Astrocyte of the spinal cord (primary cell): Measurements from ENCODE around the gene CKMT2.
A peak's percentile ranks its signal among the peaks of the same experiment; 100 is the strongest.

Experiments used
- DNase-seq: peaks from one replicate; pipeline ENCODE4 v3.0.0; 2011; ENCODE audit warnings: low read depth, low spot score
- H3K4me3 ChIP-seq: 2 replicates; pipeline ENCODE4 v1.5.1; 2011; ENCODE audit warnings: low read depth, mild to moderate bottlenecking, low read length, moderate library complexity
- in situ Hi-C: cut with HindIII; loops from 2 replicates; pipeline ENCODE4 v1.10.0; 2017; ENCODE audit warnings: low sequenced_read_pairs
- TF ChIP-seq, protein P1 (sequence below): IDR thresholded peaks from 2 replicates; pipeline ENCODE4 v1.5.1; 2012; ENCODE audit warnings: low read depth, mild to moderate bottlenecking, low read length, inconsistent platforms

Gene CKMT2

DNA sequence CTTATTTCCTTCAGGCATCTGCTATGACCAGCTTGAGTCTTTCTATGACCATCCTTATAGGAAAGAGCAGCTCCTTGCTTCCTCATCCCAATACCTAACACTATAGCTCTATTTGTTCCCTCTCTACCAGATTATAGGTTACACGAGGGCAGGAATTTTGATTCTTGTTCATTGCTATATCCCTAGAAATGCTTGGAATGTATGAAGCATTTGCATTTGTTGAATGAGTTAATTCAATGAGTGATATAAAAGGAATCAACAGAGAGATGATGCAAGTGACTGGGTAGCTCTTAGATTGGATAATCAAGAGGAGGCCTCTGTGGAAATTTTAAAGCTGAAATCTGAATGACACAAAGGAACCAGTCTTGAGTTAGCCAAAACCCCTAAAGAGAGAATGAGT lies 82.2 kb downstream of the CKMT2 start:
- TF ChIP-seq, protein P1, sequence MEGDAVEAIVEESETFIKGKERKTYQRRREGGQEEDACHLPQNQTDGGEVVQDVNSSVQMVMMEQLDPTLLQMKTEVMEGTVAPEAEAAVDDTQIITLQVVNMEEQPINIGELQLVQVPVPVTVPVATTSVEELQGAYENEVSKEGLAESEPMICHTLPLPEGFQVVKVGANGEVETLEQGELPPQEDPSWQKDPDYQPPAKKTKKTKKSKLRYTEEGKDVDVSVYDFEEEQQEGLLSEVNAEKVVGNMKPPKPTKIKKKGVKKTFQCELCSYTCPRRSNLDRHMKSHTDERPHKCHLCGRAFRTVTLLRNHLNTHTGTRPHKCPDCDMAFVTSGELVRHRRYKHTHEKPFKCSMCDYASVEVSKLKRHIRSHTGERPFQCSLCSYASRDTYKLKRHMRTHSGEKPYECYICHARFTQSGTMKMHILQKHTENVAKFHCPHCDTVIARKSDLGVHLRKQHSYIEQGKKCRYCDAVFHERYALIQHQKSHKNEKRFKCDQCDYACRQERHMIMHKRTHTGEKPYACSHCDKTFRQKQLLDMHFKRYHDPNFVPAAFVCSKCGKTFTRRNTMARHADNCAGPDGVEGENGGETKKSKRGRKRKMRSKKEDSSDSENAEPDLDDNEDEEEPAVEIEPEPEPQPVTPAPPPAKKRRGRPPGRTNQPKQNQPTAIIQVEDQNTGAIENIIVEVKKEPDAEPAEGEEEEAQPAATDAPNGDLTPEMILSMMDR, result no peak
- in situ Hi-C loops, result no loop called here
- H3K4me3 ChIP-seq, result no peak overlapping the region
- DNase-seq, result peak; percentile 18

DNA sequence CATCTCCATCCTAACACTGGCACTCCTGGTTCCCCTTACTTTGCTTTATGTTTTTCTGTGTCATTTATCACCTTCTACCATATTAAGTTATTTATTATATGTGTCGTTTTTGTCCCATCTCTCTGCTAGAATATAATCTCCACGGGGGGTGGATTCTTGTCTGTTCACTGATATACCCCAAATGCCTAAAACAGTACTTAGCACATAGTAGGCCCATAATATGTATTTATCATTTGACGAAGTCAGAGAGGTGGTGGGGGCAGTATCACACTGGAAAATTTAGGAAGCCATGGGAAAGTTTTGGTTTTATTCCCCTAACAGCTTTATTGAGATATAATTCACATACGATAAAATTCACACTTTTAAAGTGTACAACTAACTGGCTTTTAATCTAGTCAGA lies 82.7 kb downstream of the CKMT2 start:
- TF ChIP-seq, protein P1, result no peak
- in situ Hi-C loops, result no loop called here
- DNase-seq, result no peak
- H3K4me3 ChIP-seq, result no peak overlapping the region
